ENCODE data around the gene HS1BP3. TPM values are rescaled to one million over a fixed set of nuclear protein-coding genes. Genes with fewer than 3 reads are reported as not detected.

HS1BP3 gene
- total and polyA plus RNA-seq, 9 of the 15 experiments (the other 6 are each of a cell fraction or from before 2014, with no cell fraction given), result 0.41 to 8.3 (median 5.9) TPM

DNA sequence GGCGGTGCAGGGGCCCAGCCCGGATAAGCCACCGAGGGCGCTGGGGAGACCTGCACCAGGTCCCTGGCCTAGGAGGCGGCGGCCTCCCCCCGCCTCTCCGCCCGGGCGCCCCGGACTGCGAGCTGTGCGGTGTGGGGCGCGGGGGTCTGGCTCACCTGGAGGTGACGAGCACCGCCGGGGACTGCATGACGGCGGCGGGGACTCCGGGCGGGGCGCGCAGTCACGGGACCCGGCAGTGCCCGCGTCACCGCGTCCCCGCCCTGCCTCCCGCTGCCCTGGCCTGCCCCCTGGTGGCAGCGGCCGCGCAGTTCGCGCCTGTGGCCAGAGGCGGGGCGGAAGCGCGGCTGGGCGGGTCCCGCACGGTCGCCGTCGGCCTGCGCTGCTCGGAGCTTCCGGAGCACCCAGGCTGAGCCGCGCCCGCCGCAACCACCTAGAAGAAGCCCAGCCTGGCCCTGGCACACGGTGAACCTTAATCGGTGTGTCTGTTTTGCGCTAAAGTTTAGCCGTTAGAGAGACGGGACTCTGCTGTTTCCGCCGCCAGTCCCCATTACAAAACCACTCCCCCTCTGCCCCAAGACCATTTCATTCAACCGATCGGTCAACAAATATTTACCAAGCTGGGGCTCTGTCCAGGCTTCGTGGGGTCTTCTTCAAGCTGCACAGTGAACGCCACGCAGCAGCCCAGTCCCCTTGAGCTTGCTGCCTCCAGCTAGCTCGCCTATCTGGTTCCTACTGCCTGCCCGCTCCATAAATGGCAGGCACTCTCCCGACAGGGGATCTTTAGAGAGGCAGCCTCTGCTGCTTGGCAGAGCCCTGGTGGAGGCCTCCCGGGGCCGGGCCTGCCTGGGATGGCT, at the start of gene HS1BP3 (continued):
- TF ChIP-seq NR2C1 (IDR thresholded peaks at IDR 0.05) (no peak), NR2C1 (tag; IDR thresholded peaks at IDR 0.05) (no peak), LARP7 (IDR thresholded peaks at IDR 0.05) (no peak), TSC22D4 (tag; IDR thresholded peaks at IDR 0.05) (no peak), CXXC5 (CRISPR knock-in tag; IDR thresholded peaks at IDR 0.05) (peak; percentile 96), BRF1 (IDR thresholded peaks at IDR 0.05; ENCODE audit: borderline replicate concordance, extremely low read depth, insufficient read length) (no peak), KLF6 (CRISPR knock-in tag; IDR thresholded peaks at IDR 0.05; ENCODE audit: borderline replicate concordance) (no peak), GABPB2 (CRISPR knock-in tag; conservative IDR thresholded peaks at IDR 0.05) (no peak), PHF20 (IDR thresholded peaks at IDR 0.05; ENCODE audit: partially characterized antibody) (peak; percentile 5), PHF21A (IDR thresholded peaks at IDR 0.05; ENCODE audit: borderline replicate concordance, low read depth) (no peak), HSF4 (CRISPR knock-in tag; IDR thresholded peaks at IDR 0.05; ENCODE audit: borderline replicate concordance) (no peak), DPF2 (IDR thresholded peaks at IDR 0.05) (no peak), HNRNPL (IDR thresholded peaks at IDR 0.05; ENCODE audit: low read depth, low read length) (peak; percentile 43; the same call in 1 of the 2 replicates), HMG20A (CRISPR knock-in tag; conservative IDR thresholded peaks at IDR 0.05) (no peak), HNRNPH1 (optimal IDR thresholded peaks at IDR 0.05; ENCODE audit: low read depth, low read length) (no peak), CBX2 (IDR thresholded peaks at IDR 0.05; ENCODE audit: insufficient read depth, low read length, poor library complexity, severe bottlenecking) (no peak), NFRKB (IDR thresholded peaks at IDR 0.05; ENCODE audit: low read depth) (no peak), EP300 (IDR thresholded peaks at IDR 0.05; ENCODE audit: low read length) (peak; percentile 40; the same call in 1 of the 2 replicates), ZNF830 (CRISPR knock-in tag; IDR thresholded peaks at IDR 0.05) (no peak), TFAM (CRISPR knock-in tag; conservative IDR thresholded peaks at IDR 0.05) (no peak), BRD4 (IDR thresholded peaks at IDR 0.05) (no peak), ZFP36 (IDR thresholded peaks at IDR 0.05; ENCODE audit: low read depth, low read length, partially characterized antibody) (no peak), ELF2 (CRISPR knock-in tag; IDR thresholded peaks at IDR 0.05) (peak; percentile 76; the same call in 1 of the 2 replicates)
- TF ChIP-seq, protein P1, sequence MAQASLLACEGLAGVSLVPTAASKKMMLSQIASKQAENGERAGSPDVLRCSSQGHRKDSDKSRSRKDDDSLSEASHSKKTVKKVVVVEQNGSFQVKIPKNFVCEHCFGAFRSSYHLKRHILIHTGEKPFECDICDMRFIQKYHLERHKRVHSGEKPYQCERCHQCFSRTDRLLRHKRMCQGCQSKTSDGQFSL (CRISPR knock-in tag; IDR thresholded peaks at IDR 0.05), result no peak
- TF ChIP-seq, protein P1 (tag; IDR thresholded peaks at IDR 0.05), result no peak
- TF ChIP-seq, protein P2, sequence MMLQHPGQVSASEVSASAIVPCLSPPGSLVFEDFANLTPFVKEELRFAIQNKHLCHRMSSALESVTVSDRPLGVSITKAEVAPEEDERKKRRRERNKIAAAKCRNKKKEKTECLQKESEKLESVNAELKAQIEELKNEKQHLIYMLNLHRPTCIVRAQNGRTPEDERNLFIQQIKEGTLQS (IDR thresholded peaks at IDR 0.05), result 0 out of 2 replicates have a peak, but pooled peaks have one; percentile 7
- TF ChIP-seq, protein P2 (CRISPR knock-in tag; conservative IDR thresholded peaks at IDR 0.05), result no peak
- TF ChIP-seq, protein P3, sequence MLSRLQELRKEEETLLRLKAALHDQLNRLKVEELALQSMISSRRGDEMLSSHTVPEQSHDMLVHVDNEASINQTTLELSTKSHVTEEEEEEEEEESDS (CRISPR knock-in tag; IDR thresholded peaks at IDR 0.05), result no peak
